GM19455 (cell line): Measurements from ENCODE around the gene KLRF2.

Experiments used
- ATAC-seq: cut with Tn5 transposase; IDR thresholded peaks from one replicate; pipeline ENCODE4 v1.9.1; 2021; ENCODE audit not compliant: unreplicated experiment

KLRF2 gene

GRCh38 chr12:9935026-9935425 is 53.7 kb downstream of the KLRF2 start:
- ATAC-seq = no peak

GRCh38 chr12:9936591-9936990 is 55.3 kb downstream of the KLRF2 start:
- no peak for ATAC-seq

- ATAC-seq = no peak
Observed at GRCh38 chr12:9940375-9940774, 59.1 kb downstream of the KLRF2 start.

- no peak for ATAC-seq
Observed at GRCh38 chr12:9941838-9942237, 60.5 kb downstream of the KLRF2 start.

- no peak for ATAC-seq
Observed at GRCh38 chr12:9943240-9943639, 62.0 kb downstream of the KLRF2 start.

DNA sequence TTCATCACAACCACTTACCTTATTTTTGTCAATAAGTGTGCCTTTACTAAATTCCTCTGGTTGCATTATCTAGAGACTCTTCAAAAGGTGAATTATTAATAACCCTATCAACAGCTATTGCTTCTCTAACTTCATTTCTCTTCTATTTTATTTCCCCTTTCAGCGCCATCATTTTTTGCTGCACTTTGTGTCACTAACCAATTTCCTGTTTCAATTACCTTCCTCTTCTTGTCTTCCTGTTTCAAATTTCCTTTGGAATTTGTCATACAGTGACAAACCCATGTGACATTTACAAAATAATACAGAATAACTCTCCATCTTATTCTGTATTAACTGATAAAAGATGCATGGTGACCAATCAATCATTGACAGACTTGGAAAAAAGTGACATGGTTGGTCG is 63.1 kb downstream of the KLRF2 start:
- no peak for ATAC-seq
